SK-N-SH (cell line): ENCODE measurements around the gene MAMDC2. TPM values are rescaled to one million over a fixed set of nuclear protein-coding genes. Genes with fewer than 3 reads are reported as not detected.
A peak's percentile ranks its signal among the peaks of the same experiment; 100 is the strongest.

Experiments
- CTCF ChIA-PET: fragments of 300-600, 350-600 bp; formaldehyde crosslinking; extraction: SDS; loops from one replicate; lab custom pipeline; 2021; lab: Yijun Ruan, JAX
- POLR2A ChIA-PET: fragments of 350-600 bp; sonication (Branson Sonifier 250); formaldehyde crosslinking; extraction: SDS; loops from one replicate; lab custom pipeline; 2020; ENCODE audit warnings: antibody characterized with exemption, inconsistent platforms; lab: Yijun Ruan, JAX
- DNase-seq: peaks from one replicate; pipeline ENCODE4 v3.0.0; 2012
- H2AFZ ChIP-seq: fragments of 200-600 bp; sonication (generic); 2 replicates; pipeline ENCODE4 v1.8.1; 2016; ENCODE audit warnings: antibody characterized with exemption, mild to moderate bottlenecking, low read depth
- H3F3A ChIP-seq: fragments of 200-600 bp; sonication (generic); replicated peaks from 2 replicates; pipeline ENCODE3; 2016; ENCODE audit warnings: antibody characterized with exemption, mild to moderate bottlenecking; ENCODE audit not compliant: insufficient read depth
- H3K27ac ChIP-seq, 2 experiments: fragments of 200-500 bp in 1 of 2; fragments of 200-600 bp in 1 of 2; sonication (Bioruptor generic) in 1 of 2; sonication (generic), shearing (Covaris generic) in 1 of 2; 2 replicates each; pipeline versions ENCODE4 v1.5.1 to v1.6.1; 2014 to 2016; ENCODE audit warnings: low read depth in 2 of 2, inconsistent platforms in 1 of 2, low read length in 1 of 2, mild to moderate bottlenecking in 1 of 2, mixed read lengths in 1 of 2
- H3K27me3 ChIP-seq: fragments of 200-600 bp; sonication (generic), shearing (Covaris generic); 2 replicates; pipeline ENCODE4 v1.6.1; 2016; ENCODE audit warnings: mixed run types; ENCODE audit not compliant: insufficient read depth
- H3K36me3 ChIP-seq, 2 experiments: fragments of 200-500 bp in 1 of 2; fragments of 200-600 bp in 1 of 2; sonication (Bioruptor generic) in 1 of 2; sonication (generic) in 1 of 2; replicated peaks in 1 of 2; 2 replicates each; pipeline versions ENCODE3 to v1.5.1; 2014 to 2016; ENCODE audit warnings: low read length in 1 of 2, mild to moderate bottlenecking in 1 of 2; ENCODE audit not compliant: insufficient read depth in 2 of 2, control insufficient read depth in 1 of 2
- H3K4me1 ChIP-seq, 2 experiments: fragments of 200-500 bp in 1 of 2; fragments of 200-600 bp in 1 of 2; sonication (Bioruptor generic) in 1 of 2; sonication (generic), shearing (Covaris generic) in 1 of 2; 2 replicates each; pipeline versions ENCODE4 v1.5.1 to v1.6.1; 2014 to 2016; ENCODE audit warnings: low read depth in 1 of 2, low read length in 1 of 2, mixed run types in 1 of 2; ENCODE audit not compliant: insufficient read depth in 2 of 2, control insufficient read depth in 1 of 2
- H3K4me2 ChIP-seq: fragments of 200-600 bp; sonication (generic), shearing (Covaris generic); 2 replicates; pipeline ENCODE4 v1.6.1; 2017; ENCODE audit warnings: mixed run types
- H3K4me3 ChIP-seq, 2 experiments: fragments of 200-500 bp in 1 of 2; fragments of 200-600 bp in 1 of 2; sonication (Bioruptor generic) in 1 of 2; sonication (generic), shearing (Covaris generic) in 1 of 2; 2 replicates each; pipeline versions ENCODE4 v1.5.1 to v1.8.1; 2014 to 2016; ENCODE audit warnings: low read depth in 2 of 2, inconsistent platforms in 1 of 2, low read length in 1 of 2, mild to moderate bottlenecking in 1 of 2, mixed read lengths in 1 of 2, moderate library complexity in 1 of 2
- H3K79me2 ChIP-seq: fragments of 200-600 bp; sonication (generic); 2 replicates; pipeline ENCODE4 v1.8.1; 2017; ENCODE audit warnings: mild to moderate bottlenecking; ENCODE audit not compliant: insufficient read depth
- H3K9ac ChIP-seq: fragments of 200-600 bp; sonication (generic); 2 replicates; pipeline ENCODE4 v1.6.1; 2017; ENCODE audit warnings: mixed run types
- H3K9me2 ChIP-seq: fragments of 200-600 bp; sonication (generic); 2 replicates; pipeline ENCODE4 v1.6.1; 2017; ENCODE audit warnings: mixed run types
- H3K9me3 ChIP-seq: fragments of 200-600 bp; sonication (generic); 2 replicates; pipeline ENCODE4 v1.6.1; 2017; ENCODE audit warnings: mixed run types, mild to moderate bottlenecking, moderate library complexity
- H4K20me1 ChIP-seq: fragments of 200-600 bp; sonication (generic); 2 replicates; pipeline ENCODE4 v1.6.1; 2017; ENCODE audit warnings: mild to moderate bottlenecking, mixed run types; ENCODE audit not compliant: insufficient read depth
- CHD2 ChIP-seq: fragments of 150-350 bp; IDR thresholded peaks from 2 replicates; pipeline ENCODE4 v1.6.1; 2018; ENCODE audit warnings: low read length; ENCODE audit not compliant: partially characterized antibody
- ELF1 ChIP-seq: IDR thresholded peaks from 2 replicates; pipeline ENCODE4 v1.4.0; 2012
- EP300 ChIP-seq, 2 experiments: IDR thresholded peaks; 2 replicates each; pipeline versions ENCODE4 v1.4.0 to v1.6.1; 2012; ENCODE audit warnings: borderline replicate concordance in 1 of 2, low read depth in 1 of 2, low read length in 1 of 2
- EZH2phosphoT487 ChIP-seq: fragments of 200-600 bp; sonication (generic); IDR thresholded peaks from 2 replicates; pipeline ENCODE4 v1.6.1; 2017; ENCODE audit warnings: low read depth, mixed run types, mild to moderate bottlenecking, antibody characterized with exemption, moderate library complexity, borderline replicate concordance
- FOSL2 ChIP-seq: IDR thresholded peaks from 2 replicates; pipeline ENCODE4 v1.4.0; 2012; ENCODE audit warnings: low read depth, mild to moderate bottlenecking, moderate library complexity, borderline replicate concordance
- FOXJ3 ChIP-seq: sonication (generic); formaldehyde crosslinking; IDR thresholded peaks from 2 replicates; pipeline ENCODE4 v1.5.1; 2020; ENCODE audit warnings: mild to moderate bottlenecking, missing genetic modification reagents
- FOXM1 ChIP-seq: IDR thresholded peaks from 2 replicates; pipeline ENCODE4 v1.4.0; 2012; ENCODE audit warnings: low read depth, mild to moderate bottlenecking
- GATA2 ChIP-seq: sonication (generic); formaldehyde crosslinking; IDR thresholded peaks from 2 replicates; pipeline ENCODE4 v1.5.0; 2020; ENCODE audit warnings: mild to moderate bottlenecking, missing genetic modification reagents
- JUND ChIP-seq: IDR thresholded peaks from 2 replicates; pipeline ENCODE4 v1.4.0; 2012
- MEF2A ChIP-seq: IDR thresholded peaks from 2 replicates; pipeline ENCODE4 v1.4.0; 2012; ENCODE audit warnings: low read depth, borderline replicate concordance
- MXI1 ChIP-seq: IDR thresholded peaks from 2 replicates; pipeline ENCODE4 v1.6.1; 2012; ENCODE audit warnings: mild to moderate bottlenecking, low read depth, low read length, improper control_type of control experiment
- NFIC ChIP-seq: IDR thresholded peaks from 2 replicates; pipeline ENCODE4 v1.4.0; 2012; ENCODE audit warnings: borderline replicate concordance
- NRF1 ChIP-seq: IDR thresholded peaks from 2 replicates; pipeline ENCODE4 v1.6.1; 2012; ENCODE audit warnings: low read depth, mild to moderate bottlenecking, low read length
- RCOR1 ChIP-seq: fragments of 150-350 bp; IDR thresholded peaks from 2 replicates; pipeline ENCODE4 v1.6.1; 2017; ENCODE audit warnings: antibody characterized with exemption, low read length
- RFX5 ChIP-seq: IDR thresholded peaks from 2 replicates; pipeline ENCODE4 v1.6.1; 2012; ENCODE audit warnings: mild to moderate bottlenecking, improper control_type of control experiment, low read length
- RXRA ChIP-seq: IDR thresholded peaks from 2 replicates; pipeline ENCODE4 v1.4.0; 2012; ENCODE audit warnings: low read depth, mild to moderate bottlenecking, borderline replicate concordance
- SMC3 ChIP-seq: IDR thresholded peaks from 2 replicates; pipeline ENCODE4 v1.6.1; 2012; ENCODE audit warnings: low read depth, low read length, improper control_type of control experiment
- TAF1 ChIP-seq: IDR thresholded peaks from 2 replicates; pipeline ENCODE4 v1.6.1; 2012; ENCODE audit warnings: low read depth, mild to moderate bottlenecking, low read length, moderate library complexity, borderline replicate concordance
- TEAD4 ChIP-seq: IDR thresholded peaks from 2 replicates; pipeline ENCODE4 v1.4.0; 2012; ENCODE audit warnings: mild to moderate bottlenecking, borderline replicate concordance; ENCODE audit not compliant: insufficient read depth
- YY1 ChIP-seq: IDR thresholded peaks from 2 replicates; pipeline ENCODE4 v1.4.0; 2012; ENCODE audit warnings: low read depth, mild to moderate bottlenecking
- WGBS: methylation state at CpG from one replicate; pipeline ENCODE4 v1.1.6; 2017; ENCODE audit warnings: low lambda C conversion rate; 5-methylcytosine and 5-hydroxymethylcytosine counted together
- polyA plus RNA-seq, 3 experiments: library from polyadenylated mRNA; depleted of rRNA; stranded (reverse); fragments of >200 nt; gene quantifications; 2 replicates each; pipeline ENCODE4 v1.2.3, GENCODE V29; 2012
- TF ChIP-seq, protein P1 (sequence below): IDR thresholded peaks from 2 replicates; pipeline ENCODE4 v1.4.0; 2012; ENCODE audit warnings: low read depth
- TF ChIP-seq, protein P2 (sequence below): IDR thresholded peaks from 2 replicates; pipeline ENCODE4 v1.4.0; 2012; ENCODE audit warnings: low read depth, borderline replicate concordance
- TF ChIP-seq, protein P3 (sequence below): fragments of 150-350 bp; IDR thresholded peaks from 2 replicates; pipeline ENCODE4 v1.6.1; 2016; ENCODE audit warnings: mild to moderate bottlenecking, low read depth, low read length
- TF ChIP-seq, protein P4 (sequence below): fragments of 150-350 bp; IDR thresholded peaks from 2 replicates; pipeline ENCODE4 v1.6.1; 2017; ENCODE audit warnings: antibody characterized with exemption, low read length, low read depth, borderline replicate concordance
- TF ChIP-seq, protein P5 (sequence below): IDR thresholded peaks from 2 replicates; pipeline ENCODE4; 2012
- TF ChIP-seq, protein P6 (sequence below): IDR thresholded peaks from 2 replicates; pipeline ENCODE4 v1.6.1; 2012; ENCODE audit warnings: mild to moderate bottlenecking, low read depth, low read length, moderate library complexity

Gene MAMDC2
- polyA plus RNA-seq, 1 of the 3 experiments (the other 2 are of a cell fraction): not detected

DNA sequence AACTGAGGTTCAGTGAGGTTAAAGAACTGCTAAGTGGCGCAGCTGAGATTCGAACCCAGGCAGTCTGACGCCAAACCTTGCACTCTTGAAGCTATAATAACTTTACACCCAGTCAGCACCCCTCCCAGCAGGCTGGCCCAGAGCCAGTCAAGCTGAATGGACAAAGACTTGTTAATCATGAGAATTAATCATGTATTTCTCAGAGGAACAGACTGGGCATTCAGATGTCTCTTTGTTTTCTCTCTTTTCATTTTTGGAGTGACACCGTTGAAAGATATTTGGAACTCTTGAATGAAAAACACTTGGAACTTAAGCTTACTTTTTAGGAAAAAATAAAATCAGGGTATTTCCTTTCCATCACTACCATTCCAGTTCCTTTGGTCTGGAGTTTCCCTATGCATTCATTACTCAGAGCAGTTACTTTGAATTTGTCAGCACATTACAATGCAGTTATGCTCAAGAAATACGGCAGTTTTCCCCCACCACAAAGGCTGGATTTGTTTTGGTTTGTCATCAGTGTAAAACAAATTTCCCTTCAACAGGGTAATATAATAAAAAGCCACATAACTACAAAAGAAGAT, 22.6 kb upstream of the MAMDC2 start:
- H3K9me2 ChIP-seq: no peaks in the 10 kb centered on the region
- H3K27me3 ChIP-seq: no peaks in the 10 kb centered on the region
- peak overlapping the region in 1 of 2 experiments; percentile 73; a peak in 2 of 4 replicates for H3K27ac ChIP-seq
- DNase-seq: no peak
- H3F3A ChIP-seq: peaks cover 16% of the 10 kb centered on the region
- CTCF ChIA-PET: interaction anchor here (1.1 to 1.8 kb wide), 4 partner anchors 15 to 92 kb away, joined by 3 to 5 read pairs (median 4); no protein-coding TSS in a partner anchor
- H3K9me3 ChIP-seq: no peaks in the 10 kb centered on the region
- 0 out of 2 replicates have a peak overlapping the region, but pooled peaks have one; percentile 12 for H3K4me2 ChIP-seq
- H4K20me1 ChIP-seq: no peaks in the 10 kb centered on the region
- peak overlapping the region; percentile 33 for H3K9ac ChIP-seq
- H3K4me1 ChIP-seq: peaks cover 0 to 14% of the 10 kb centered on the region in 2 experiments; a peak in 1 of 4 replicates
- H2AFZ ChIP-seq: no peak overlapping the region
- no peaks in the 10 kb centered on the region for H3K36me3 ChIP-seq
- POLR2A ChIA-PET: no interaction called here
- 36% methylated on average over 5 of the region's 5 CpGs for WGBS
- H3K79me2 ChIP-seq: no peaks in the 10 kb centered on the region
- H3K4me3 ChIP-seq: no peak overlapping the region; a peak in 1 of 4 replicates
- TF ChIP-seq JUND (peak; percentile 70), NRF1 (no peak), YY1 (no peak), ELF1 (no peak), FOSL2 (peak; percentile 76), FOXJ3 (no peak), TEAD4 (peak; percentile 73; the same call in 1 of the 2 replicates), GATA2 (CRISPR knock-in tag) (no peak), EP300 (IDR thresholded peaks at IDR 0.05; ENCODE audit: borderline replicate concordance in 1 of 2, low read depth in 1 of 2, low read length in 1 of 2) (peak in 1 of 2 experiments; percentile 83; a peak in 2 of 4 replicates), MXI1 (no peak), RFX5 (no peak), TAF1 (no peak; the same call in 1 of the 2 replicates), EZH2phosphoT487 (no peak), NFIC (peak; percentile 80), MEF2A (peak; percentile 40; the same call in 1 of the 2 replicates), SMC3 (no peak), FOXM1 (no peak), CHD2 (no peak), RCOR1 (no peak), RXRA (peak; percentile 32; the same call in 1 of the 2 replicates)
- TF ChIP-seq, protein P1, sequence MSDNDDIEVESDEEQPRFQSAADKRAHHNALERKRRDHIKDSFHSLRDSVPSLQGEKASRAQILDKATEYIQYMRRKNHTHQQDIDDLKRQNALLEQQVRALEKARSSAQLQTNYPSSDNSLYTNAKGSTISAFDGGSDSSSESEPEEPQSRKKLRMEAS: peak; percentile 23; the same call in 1 of the 2 replicates
- TF ChIP-seq, protein P2, sequence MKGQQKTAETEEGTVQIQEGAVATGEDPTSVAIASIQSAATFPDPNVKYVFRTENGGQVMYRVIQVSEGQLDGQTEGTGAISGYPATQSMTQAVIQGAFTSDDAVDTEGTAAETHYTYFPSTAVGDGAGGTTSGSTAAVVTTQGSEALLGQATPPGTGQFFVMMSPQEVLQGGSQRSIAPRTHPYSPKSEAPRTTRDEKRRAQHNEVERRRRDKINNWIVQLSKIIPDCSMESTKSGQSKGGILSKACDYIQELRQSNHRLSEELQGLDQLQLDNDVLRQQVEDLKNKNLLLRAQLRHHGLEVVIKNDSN: no peak
- TF ChIP-seq, protein P3, sequence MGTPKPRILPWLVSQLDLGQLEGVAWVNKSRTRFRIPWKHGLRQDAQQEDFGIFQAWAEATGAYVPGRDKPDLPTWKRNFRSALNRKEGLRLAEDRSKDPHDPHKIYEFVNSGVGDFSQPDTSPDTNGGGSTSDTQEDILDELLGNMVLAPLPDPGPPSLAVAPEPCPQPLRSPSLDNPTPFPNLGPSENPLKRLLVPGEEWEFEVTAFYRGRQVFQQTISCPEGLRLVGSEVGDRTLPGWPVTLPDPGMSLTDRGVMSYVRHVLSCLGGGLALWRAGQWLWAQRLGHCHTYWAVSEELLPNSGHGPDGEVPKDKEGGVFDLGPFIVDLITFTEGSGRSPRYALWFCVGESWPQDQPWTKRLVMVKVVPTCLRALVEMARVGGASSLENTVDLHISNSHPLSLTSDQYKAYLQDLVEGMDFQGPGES: no peak
- TF ChIP-seq, protein P4, sequence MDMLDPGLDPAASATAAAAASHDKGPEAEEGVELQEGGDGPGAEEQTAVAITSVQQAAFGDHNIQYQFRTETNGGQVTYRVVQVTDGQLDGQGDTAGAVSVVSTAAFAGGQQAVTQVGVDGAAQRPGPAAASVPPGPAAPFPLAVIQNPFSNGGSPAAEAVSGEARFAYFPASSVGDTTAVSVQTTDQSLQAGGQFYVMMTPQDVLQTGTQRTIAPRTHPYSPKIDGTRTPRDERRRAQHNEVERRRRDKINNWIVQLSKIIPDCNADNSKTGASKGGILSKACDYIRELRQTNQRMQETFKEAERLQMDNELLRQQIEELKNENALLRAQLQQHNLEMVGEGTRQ: no peak
- TF ChIP-seq, protein P5, sequence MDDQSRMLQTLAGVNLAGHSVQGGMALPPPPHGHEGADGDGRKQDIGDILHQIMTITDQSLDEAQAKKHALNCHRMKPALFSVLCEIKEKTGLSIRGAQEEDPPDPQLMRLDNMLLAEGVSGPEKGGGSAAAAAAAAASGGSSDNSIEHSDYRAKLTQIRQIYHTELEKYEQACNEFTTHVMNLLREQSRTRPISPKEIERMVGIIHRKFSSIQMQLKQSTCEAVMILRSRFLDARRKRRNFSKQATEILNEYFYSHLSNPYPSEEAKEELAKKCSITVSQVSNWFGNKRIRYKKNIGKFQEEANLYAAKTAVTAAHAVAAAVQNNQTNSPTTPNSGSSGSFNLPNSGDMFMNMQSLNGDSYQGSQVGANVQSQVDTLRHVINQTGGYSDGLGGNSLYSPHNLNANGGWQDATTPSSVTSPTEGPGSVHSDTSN: peak; percentile 80
- TF ChIP-seq, protein P6, sequence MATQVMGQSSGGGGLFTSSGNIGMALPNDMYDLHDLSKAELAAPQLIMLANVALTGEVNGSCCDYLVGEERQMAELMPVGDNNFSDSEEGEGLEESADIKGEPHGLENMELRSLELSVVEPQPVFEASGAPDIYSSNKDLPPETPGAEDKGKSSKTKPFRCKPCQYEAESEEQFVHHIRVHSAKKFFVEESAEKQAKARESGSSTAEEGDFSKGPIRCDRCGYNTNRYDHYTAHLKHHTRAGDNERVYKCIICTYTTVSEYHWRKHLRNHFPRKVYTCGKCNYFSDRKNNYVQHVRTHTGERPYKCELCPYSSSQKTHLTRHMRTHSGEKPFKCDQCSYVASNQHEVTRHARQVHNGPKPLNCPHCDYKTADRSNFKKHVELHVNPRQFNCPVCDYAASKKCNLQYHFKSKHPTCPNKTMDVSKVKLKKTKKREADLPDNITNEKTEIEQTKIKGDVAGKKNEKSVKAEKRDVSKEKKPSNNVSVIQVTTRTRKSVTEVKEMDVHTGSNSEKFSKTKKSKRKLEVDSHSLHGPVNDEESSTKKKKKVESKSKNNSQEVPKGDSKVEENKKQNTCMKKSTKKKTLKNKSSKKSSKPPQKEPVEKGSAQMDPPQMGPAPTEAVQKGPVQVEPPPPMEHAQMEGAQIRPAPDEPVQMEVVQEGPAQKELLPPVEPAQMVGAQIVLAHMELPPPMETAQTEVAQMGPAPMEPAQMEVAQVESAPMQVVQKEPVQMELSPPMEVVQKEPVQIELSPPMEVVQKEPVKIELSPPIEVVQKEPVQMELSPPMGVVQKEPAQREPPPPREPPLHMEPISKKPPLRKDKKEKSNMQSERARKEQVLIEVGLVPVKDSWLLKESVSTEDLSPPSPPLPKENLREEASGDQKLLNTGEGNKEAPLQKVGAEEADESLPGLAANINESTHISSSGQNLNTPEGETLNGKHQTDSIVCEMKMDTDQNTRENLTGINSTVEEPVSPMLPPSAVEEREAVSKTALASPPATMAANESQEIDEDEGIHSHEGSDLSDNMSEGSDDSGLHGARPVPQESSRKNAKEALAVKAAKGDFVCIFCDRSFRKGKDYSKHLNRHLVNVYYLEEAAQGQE: no peak
